VCaP (cell line): ENCODE data around the gene UST.
"Not testable (repeated sequence)": the region's sequence is repeated elsewhere in the genome, so short reads cannot be mapped to it uniquely, and the experiment has no call there.

Experiments
- H3K27ac ChIP-seq: fragments of 450-650 bp; 2 replicates; pipeline ENCODE4 v1.5.1; 2017
- TF ChIP-seq, protein P1 (sequence below): fragments of 450-650 bp; conservative IDR thresholded peaks from 2 replicates; pipeline ENCODE4 v1.5.1; 2017; ENCODE audit warnings: mild to moderate bottlenecking, moderate library complexity

Gene UST

DNA sequence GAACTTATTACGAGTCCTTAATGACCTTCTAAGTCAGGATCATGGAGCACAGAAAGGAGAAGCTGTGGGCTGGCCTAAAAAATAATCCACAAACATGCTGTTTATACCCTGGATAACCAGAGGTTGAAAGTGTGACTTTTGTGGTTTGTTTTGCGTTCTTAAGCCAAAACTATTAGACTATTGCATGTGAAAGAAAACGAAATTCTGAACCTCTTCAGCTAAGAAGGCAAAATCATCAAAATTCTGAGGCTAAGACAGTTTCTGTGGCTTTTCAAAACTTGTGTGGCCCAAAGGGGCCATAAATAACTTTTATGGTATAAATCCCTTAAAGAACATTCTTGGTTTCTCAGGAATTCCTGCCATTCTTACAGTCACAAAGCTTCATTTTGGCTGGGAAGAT is 251.0 kb downstream of the UST start:
- H3K27ac ChIP-seq = no peak overlapping the region
- TF ChIP-seq, protein P1, sequence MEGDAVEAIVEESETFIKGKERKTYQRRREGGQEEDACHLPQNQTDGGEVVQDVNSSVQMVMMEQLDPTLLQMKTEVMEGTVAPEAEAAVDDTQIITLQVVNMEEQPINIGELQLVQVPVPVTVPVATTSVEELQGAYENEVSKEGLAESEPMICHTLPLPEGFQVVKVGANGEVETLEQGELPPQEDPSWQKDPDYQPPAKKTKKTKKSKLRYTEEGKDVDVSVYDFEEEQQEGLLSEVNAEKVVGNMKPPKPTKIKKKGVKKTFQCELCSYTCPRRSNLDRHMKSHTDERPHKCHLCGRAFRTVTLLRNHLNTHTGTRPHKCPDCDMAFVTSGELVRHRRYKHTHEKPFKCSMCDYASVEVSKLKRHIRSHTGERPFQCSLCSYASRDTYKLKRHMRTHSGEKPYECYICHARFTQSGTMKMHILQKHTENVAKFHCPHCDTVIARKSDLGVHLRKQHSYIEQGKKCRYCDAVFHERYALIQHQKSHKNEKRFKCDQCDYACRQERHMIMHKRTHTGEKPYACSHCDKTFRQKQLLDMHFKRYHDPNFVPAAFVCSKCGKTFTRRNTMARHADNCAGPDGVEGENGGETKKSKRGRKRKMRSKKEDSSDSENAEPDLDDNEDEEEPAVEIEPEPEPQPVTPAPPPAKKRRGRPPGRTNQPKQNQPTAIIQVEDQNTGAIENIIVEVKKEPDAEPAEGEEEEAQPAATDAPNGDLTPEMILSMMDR = no peak

DNA sequence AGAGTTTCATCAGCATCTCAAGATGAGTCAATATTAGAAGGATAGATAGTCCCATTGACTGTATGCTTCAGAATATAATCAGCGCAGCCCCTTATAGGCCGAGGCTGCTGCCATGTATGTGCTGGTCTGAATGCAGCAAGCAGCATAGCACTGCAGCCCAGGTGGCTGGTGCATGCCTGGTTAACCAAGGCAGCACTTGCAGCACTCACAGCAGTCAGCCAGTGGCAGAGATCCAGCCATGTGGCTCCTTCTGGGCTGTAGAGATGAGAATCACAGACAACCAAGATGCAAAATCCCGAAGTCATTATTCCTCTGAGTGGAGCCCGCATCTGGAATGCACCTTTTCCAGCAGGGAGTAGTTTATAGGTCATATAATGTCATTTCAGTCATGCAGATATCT is 251.9 kb downstream of the UST start:
- TF ChIP-seq, protein P1 = no peak

DNA sequence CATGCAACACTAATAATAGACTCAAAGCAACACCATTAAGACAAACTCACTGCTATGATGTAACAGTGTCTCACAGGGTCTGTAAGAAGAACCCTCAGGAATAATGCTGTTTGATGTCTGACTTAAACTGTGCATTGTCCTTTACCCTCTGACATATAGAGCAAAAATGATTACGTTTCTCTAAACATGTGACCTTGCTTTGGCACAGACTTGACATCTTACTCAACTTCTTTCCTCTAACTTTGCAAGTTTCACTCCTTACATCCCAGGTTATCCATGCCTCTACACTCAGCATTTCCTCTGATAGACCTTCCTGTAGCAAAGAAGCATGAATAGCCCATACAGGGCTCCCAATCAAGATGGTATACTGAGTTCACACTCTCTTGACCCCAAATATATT is 252.7 kb downstream of the UST start:
- no peak overlapping the region for H3K27ac ChIP-seq
- TF ChIP-seq, protein P1 = no peak

More for the DNA sequence above, 251.9 kb downstream of the UST start:
- no peak overlapping the region for H3K27ac ChIP-seq

DNA sequence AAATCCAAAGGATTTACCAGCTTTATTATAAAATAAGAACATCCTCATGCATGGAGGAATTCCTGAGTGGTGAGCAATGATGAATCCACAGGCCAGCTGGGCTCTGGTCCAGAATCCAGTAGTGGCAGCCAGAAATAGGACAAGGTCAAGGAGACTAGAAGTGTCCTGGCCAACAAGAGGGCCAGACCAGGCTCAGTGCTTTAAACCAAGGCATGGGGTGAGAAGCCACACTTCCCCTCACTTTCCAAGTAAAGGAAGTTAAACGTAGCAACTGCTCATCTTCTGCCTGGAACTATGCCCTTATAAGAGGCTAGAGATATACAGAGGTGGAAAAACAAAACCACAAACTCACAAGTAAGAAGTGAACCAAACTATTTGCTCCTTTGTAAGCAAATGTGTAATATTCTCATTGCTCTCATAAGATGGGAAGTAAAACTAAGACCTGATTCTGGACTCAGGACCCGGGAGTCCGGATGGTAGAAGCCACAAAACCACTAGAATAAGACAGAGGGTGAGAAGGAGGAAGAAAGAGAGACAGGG is 253.2 kb downstream of the UST start:
- no peak overlapping the region for H3K27ac ChIP-seq
- TF ChIP-seq, protein P1 = no peak

DNA sequence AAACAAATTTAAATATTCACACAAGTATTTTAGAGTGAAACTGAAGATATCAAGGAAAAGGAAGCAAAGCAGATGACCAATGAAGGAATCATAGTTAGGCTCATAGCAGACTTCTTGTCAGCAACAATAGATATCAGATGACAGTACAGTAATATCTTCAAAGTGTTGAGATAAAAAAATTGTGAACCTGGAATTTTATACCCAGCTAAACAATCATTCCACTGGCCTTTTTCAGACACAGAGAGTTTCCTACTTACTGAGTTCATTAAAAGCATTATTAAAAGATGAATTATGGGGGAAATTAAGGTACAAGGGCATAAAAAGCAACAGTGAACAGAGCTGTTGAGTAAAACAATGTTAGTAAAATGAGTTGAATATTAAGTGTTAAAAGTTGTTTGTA is 254.6 kb downstream of the UST start:
- TF ChIP-seq, protein P1 = no peak
- no peak overlapping the region for H3K27ac ChIP-seq

DNA sequence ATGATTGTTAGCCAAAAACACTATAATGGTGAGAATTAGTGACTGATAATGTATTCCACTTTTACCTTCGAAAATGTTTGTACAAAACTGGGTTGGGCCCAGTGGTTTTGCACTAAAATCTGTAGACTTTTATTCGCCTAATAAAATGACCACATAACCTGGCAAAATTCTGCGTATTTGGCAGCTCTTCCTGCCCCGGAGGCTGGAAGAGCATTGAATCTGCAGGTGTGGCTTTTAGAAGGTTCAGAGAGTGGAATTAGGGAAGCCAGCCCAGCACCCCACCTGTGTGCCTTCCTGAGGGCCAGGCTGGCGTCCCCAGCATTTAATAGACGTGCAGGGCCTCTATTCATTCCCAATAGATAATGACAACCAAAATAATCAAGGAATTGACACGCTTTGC is 256.7 kb downstream of the UST start:
- TF ChIP-seq, protein P1 = no peak
- no peak overlapping the region for H3K27ac ChIP-seq

DNA sequence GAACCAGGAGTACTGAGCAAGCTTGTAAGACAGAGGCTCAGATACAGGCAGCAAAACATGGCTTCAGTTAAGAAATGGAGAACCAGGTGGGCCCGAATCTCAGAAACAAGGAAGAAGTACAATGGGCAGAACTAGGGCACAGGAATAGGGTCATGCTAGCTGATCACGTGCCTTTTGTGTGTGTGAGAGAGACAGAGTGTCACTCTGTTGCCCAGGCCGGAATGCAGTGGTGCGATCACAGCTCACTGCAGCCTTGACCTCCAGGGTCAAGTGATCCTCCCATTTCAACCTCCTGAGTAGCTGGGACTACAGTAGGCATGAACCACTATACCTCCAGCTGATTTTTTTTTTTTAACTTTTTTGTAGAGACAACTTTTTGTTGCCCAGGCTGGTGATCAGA is 257.8 kb downstream of the UST start:
- TF ChIP-seq, protein P1 = no peak
- no peak overlapping the region for H3K27ac ChIP-seq

DNA sequence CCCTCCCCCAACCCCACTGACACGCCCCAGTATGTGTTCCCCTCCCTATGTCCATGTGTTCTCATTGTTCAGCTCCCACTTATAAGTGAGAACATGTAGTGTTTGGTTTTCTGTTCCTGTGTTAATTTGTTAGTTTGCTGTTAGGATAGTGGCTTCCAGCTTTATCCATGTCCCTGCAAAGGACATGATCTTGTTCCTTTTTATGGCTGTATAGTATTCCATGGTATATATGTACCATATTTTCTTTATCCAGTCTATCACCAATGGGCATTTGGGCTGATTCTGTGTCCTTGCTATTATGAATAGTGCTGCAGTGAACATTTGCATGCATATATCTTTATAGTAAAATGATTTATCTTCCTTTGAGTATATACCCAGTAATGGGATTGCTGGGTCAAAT is 259.4 kb downstream of the UST start:
- not testable (repeated sequence) for H3K27ac ChIP-seq
